ENCODE measurements around the gene TIGIT.

TIGIT gene

DNA sequence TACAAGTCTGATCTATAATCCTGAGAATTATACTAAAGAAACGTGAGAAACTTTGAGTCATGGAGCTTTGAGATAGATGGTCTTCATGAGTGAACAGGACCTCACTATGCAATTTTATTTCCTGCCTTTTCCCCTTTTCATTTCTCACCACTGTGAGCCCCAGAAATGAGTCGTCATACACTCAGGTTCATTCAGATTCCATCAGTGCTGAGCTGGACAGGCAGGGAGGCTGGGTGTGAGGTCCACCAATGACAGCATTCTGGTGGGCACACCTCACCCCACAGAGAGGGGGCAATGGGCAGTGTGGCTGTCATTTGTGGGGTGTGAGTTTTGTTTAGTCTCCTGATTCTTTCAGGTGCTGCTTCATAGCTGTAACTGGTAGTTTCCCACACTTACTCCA, 16.9 kb downstream of the TIGIT start:
- no peak for DNase-seq (ENCODE audit: low spot score)

DNA sequence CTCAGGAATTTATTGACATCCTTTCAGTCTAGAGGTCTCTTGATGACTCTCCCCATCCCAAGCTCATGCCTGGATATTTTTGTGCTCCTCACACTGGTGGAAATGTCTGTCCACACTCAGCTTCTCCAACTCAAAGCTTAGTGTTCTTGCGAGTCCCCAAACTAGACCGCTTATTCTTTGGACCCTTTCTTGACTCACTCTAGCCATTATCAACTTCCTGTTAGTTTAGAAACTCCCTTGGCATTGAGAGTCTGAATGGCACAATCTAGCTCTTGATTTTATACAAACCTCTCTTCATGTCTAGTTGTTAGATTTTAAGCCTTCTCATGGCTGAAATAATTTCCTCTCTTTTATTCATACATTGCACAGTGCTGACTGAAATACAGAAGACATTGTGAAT, 19.6 kb downstream of the TIGIT start:
- no peak for DNase-seq (ENCODE audit: low spot score)

- DNase-seq (ENCODE audit: low spot score): no peak
Measured at GRCh38 chr3:114314282-114314681, 20.5 kb downstream of the TIGIT start.

GRCh38 chr3:114318295-114318694, 24.5 kb downstream of the TIGIT start:
- DNase-seq (ENCODE audit: low spot score): no peak

DNA sequence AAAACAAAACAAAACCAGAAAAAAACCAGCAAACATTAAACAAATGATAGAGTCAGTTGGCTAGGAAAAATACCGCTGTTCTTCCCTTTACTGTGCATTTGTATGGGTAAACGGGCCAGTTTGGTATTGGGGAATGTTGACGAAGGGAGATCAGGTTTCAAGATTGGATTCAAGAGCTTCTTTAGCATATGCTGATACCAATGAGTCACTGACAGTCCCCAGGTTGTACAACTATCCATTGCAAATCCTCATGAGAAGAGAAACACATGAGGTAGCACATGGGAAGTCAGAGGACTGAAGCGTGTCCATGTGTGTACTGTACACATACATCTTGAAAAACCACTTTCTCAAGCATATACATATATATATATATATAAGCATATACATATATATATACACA, 25.6 kb downstream of the TIGIT start:
- DNase-seq (ENCODE audit: low spot score): no peak

DNA sequence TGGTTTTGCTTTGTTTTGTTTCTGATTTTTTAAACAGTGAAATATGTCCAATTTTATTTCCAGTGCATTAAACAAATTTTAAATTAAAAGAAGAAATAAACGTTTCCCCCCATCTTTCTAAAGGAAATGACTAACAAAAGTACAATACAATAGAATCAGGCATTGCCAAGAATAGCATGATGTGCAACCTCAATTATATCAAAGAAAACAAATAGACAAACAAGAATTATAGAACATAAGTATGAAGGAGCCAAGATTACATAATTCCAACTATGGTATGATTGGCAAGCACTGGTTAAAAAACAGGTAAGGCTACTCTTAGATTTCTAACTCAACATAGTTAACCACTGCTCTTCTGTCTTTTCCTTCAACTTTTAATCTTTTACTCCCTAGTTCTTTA, 26.4 kb downstream of the TIGIT start:
- DNase-seq (ENCODE audit: low spot score): no peak

DNA sequence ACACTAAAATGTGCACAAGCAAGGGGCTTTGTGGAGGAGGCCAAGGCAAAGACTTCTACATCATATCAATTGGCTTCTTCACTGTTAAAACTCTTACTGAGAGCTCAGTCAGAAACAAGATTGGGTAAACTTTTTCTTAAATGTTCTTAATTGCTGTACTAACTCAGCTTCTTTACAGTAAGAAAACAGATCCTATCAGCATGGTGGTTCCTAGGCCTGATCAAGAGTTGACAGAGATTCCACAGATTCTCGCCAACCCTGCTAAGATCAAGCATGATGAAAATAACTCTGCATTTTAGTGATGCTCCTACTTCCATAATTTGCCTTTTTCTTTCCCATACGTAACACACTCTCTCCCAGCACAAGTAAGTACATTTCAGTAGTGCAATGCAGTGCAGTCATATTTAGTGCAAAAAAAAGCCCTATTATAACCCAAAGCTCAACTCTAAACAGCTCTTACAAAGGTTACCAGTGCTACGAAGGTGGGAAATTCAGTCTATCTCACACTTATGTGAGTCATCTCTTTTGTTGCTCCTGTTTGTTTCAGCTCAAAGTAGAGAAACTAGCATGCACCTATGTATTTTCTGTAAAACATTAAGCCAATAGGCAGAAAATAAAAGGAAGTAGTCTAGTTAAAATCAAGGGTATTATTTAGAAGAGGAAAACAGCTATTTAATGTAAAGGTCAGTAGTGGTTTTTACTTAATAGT, 29.9 kb downstream of the TIGIT start:
- DNase-seq (ENCODE audit: low spot score): no peak

GRCh38 chr3:114327665-114328064, 33.8 kb downstream of the TIGIT start:
- DNase-seq (ENCODE audit: low spot score): no peak

- DNase-seq (ENCODE audit: low spot score): no peak
Measured at GRCh38 chr3:114328345-114328744, 34.5 kb downstream of the TIGIT start.

- DNase-seq (ENCODE audit: low spot score): no peak
Measured at GRCh38 chr3:114329823-114330222, 36.0 kb downstream of the TIGIT start.

GRCh38 chr3:114331007-114331406, 37.2 kb downstream of the TIGIT start:
- DNase-seq (ENCODE audit: low spot score): no peak

DNA sequence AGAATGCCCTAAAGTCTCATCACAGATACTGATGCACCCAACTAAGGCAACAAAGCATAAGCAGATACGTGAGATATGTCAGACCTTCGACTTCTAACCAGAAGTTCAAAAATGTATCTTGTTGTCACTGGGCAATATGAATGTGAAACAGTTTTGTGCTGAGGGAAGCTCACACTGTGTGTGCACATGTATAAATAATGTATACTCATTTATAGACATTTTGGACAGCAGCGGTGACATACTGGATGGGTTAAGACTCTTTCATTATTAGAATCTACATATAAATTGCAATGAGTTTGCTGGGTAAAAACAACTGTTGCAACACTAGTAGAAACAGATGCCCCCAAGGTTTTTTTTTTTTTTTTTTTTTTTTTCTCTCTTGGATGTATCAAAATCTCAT, 37.9 kb downstream of the TIGIT start:
- DNase-seq (ENCODE audit: low spot score): no peak

DNA sequence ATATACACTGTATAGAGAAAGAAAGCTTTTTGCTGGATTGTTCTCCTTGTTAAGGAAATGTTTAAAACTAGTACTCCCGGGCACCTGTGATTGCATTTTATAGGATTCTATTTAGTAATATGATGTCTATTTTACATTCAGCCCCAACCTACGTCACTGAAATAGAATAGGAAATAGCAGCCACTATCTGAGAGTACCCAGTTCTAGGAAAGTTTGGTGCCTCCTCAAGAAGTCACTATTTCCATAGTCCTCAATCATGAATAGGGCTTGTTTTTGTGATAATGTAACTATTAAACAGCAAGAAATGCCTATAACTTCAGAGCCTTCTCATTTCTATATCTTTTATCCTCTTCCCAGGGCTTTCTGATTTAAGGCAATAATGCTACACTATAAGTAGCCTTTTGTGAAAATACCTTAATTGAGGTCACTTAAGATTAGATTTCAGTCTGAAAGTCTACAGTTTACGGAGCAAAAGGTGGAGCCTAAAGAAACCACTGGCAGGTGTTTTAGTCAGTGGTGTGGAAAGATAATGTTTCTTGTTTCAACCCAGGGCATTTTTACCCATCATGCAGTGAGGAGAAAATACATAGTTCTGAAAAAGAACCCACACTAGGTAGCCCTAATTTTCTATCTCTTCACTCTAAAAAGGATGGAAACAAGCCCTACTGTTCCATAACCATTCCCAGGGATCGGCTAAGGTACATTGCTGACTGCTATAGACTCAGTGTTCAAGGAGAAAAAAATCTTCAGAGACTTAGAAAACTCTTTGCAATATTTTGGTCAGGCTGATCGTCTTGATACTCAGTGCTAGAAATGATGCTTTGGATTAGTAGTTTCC, 38.7 kb downstream of the TIGIT start:
- DNase-seq (ENCODE audit: low spot score): no peak

DNA sequence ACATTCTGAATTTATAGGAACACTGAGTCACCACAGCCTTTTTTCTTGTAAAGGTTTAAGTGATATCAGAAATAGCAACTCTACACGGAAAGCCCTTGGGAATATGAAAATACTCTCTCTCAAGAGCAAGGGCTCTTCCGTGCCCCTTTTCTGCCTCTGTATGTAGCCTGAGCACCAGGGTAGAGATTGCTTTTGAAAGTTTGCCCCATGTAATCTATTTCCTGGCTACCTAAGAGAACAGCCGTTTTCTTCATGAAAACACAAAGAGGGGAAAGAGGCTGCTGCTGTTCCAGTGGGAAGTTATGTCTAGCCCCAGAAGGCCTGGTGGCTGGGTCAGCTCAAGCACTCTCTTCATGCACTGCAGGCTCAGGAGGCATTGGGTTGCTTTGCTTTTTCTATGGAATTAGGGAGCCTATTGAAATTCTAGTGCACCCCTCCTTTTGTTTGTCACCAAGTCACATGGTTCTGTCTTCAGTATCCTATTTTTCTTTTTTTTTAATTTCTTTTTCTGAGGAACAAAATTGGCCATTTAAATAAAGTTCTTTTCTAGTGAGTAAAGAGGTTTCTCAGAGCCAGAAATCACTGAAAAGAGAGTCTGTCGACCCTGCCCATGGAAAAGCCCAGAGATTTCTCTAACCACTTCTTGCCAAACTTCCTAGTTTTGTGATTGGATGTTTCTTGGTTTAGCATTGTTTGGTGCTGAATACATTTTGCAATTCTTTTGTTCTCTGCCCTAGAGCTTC, 39.5 kb downstream of the TIGIT start:
- DNase-seq (ENCODE audit: low spot score): no peak

- DNase-seq (ENCODE audit: low spot score): no peak
Measured at GRCh38 chr3:114333923-114334240, 40.1 kb downstream of the TIGIT start.

DNA sequence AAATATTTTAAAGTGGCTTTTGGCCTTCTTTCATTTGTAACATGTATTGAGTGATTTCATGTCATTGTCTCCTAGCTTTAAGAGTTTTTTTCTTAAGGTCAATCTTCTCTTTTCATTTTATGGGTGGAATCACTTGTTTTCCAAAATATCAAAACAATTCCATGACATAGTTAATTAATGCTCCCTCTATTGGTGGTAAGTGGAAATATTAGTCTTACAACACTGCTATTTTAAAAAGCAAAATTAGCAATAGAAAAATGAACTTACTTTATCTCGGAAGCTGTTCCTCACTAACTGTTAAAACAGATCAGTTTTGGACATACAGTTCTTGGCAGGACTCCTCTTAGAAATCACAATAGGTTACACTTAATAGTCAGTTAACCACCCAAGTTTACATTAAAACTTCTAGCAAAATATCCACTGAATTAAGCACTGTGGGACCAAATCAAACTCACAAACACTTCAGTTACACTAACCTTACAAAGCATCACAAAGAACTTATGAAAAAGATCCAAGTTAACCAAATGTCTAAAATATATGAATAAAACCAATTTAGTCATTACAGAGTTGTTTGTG, 42.4 kb downstream of the TIGIT start:
- DNase-seq (ENCODE audit: low spot score): no peak

DNA sequence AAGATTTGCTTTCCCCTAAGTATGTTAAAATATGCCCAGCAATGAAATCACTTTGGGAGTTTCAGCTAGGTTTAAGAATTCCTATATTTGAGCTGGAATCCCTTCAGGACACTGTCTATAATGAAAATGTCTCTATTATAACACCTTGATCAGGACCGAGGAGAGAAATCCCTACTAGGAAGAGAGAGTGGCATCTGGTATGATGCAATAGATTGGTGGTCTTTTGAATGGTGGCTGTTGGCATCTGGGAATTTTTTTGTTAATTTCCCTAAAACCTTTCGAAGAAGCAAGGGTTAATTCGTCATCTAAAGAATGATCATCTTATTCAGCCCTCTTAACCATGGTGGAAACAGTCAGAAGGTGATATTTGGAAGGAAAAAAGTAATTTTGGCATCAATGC, 43.0 kb downstream of the TIGIT start:
- no peak for DNase-seq (ENCODE audit: low spot score)

- DNase-seq (ENCODE audit: low spot score): no peak
Measured at GRCh38 chr3:114338651-114339357, 45.0 kb downstream of the TIGIT start.

- no peak for DNase-seq (ENCODE audit: low spot score)
Measured at GRCh38 chr3:114344492-114344891, 50.7 kb downstream of the TIGIT start.

DNA sequence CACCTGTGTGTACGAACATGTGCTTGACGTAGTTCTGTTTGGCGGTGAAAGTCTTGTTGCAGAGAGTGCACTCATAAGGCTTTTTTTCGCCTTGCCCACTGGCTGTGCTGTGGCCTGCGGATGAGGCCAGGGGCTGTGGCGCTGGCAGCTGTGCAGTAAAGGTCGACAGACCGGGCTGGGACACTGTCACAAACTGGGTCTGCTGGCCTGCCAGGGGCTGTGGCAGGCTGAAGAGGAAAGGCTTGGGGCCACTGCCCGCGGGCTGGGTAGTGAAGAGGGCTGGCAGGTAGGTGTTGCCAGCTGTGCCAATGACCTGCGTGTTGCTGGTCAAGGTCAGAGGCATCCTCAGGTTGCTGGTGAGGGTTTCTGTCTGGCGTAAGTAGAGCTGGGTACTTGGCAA, 56.4 kb downstream of the TIGIT start:
- no peak for DNase-seq (ENCODE audit: low spot score)

- no peak for DNase-seq (ENCODE audit: low spot score)
Measured at GRCh38 chr3:114350690-114351089, 56.9 kb downstream of the TIGIT start.

All from ecto neural progenitor cell (in vitro differentiated cells).